Neural cell (in vitro differentiated cells): ENCODE measurements around the gene MYRIP. TPM values are rescaled to one million over a fixed set of nuclear protein-coding genes. Genes with fewer than 3 reads are reported as not detected.

ENCODE experiments used
- H2AFZ ChIP-seq: fragments of 200-600, 300-800 bp; sonication (generic), shearing (Covaris generic); 2 replicates; pipeline ENCODE4 v1.6.0; 2014; ENCODE audit warnings: low read depth, mild to moderate bottlenecking, antibody characterized with exemption, low read length, moderate library complexity
- H3F3A ChIP-seq: fragments of 200-600 bp; shearing (Covaris generic); 2 replicates; pipeline ENCODE4 v1.6.1; 2016; ENCODE audit warnings: mild to moderate bottlenecking, moderate library complexity, mixed read lengths, antibody characterized with exemption, low read length; ENCODE audit not compliant: insufficient read depth, poor library complexity, severe bottlenecking
- H3K27ac ChIP-seq: fragments of 200-600, 300-800 bp; sonication (generic), shearing (Covaris generic); 2 replicates; pipeline ENCODE4 v1.5.1; 2014; ENCODE audit warnings: mild to moderate bottlenecking, low read length, moderate library complexity
- H3K27me3 ChIP-seq: fragments of 300-800, 200-600 bp; sonication (generic), shearing (Covaris generic); 2 replicates; pipeline ENCODE4 v1.6.0; 2014; ENCODE audit warnings: mild to moderate bottlenecking, low read depth, low read length, moderate library complexity; ENCODE audit not compliant: insufficient read depth
- H3K36me3 ChIP-seq: fragments of 300-800, 200-600 bp; sonication (generic), shearing (Covaris generic); 2 replicates; pipeline ENCODE4 v1.5.1; 2014; ENCODE audit warnings: mild to moderate bottlenecking, antibody characterized with exemption, low read length, moderate library complexity; ENCODE audit not compliant: insufficient read depth
- H3K4me2 ChIP-seq: fragments of 300-800, 200-600 bp; sonication (generic), shearing (Covaris generic); 2 replicates; pipeline ENCODE4 v1.6.0; 2014; ENCODE audit warnings: mild to moderate bottlenecking, low read length
- H3K4me3 ChIP-seq: fragments of 300-800, 200-600 bp; sonication (generic), shearing (Covaris generic); 2 replicates; pipeline ENCODE4 v1.5.1; 2014; ENCODE audit warnings: mild to moderate bottlenecking, low read length, moderate library complexity
- H3K79me2 ChIP-seq: fragments of 200-600 bp; shearing (Covaris generic); replicated peaks from 2 replicates; pipeline ENCODE4 v1.6.0; 2014; ENCODE audit warnings: mild to moderate bottlenecking, low read length, moderate library complexity; ENCODE audit not compliant: insufficient read depth
- H3K9ac ChIP-seq: fragments of 300-800, 200-600 bp; sonication (generic), shearing (Covaris generic); 2 replicates; pipeline ENCODE4 v1.6.1; 2016; ENCODE audit warnings: mild to moderate bottlenecking, low read length, mixed read lengths
- H3K9me2 ChIP-seq: fragments of 200-600 bp; shearing (Covaris generic); 2 replicates; pipeline ENCODE4 v1.6.1; 2016; ENCODE audit warnings: mild to moderate bottlenecking, low read length, mixed read lengths; ENCODE audit not compliant: insufficient read depth
- H3K9me3 ChIP-seq: fragments of 200-600, 300-800 bp; sonication (generic), shearing (Covaris generic); 2 replicates; pipeline ENCODE4 v1.6.1; 2016; ENCODE audit warnings: mild to moderate bottlenecking, mixed run types, low read length, moderate library complexity, mixed read lengths
- H4K20me1 ChIP-seq: fragments of 200-600 bp; shearing (Covaris generic); 2 replicates; pipeline ENCODE4 v1.6.1; 2016; ENCODE audit warnings: mild to moderate bottlenecking, mixed run types; ENCODE audit not compliant: insufficient read depth
- EP300 ChIP-seq: fragments of 450-650 bp; conservative IDR thresholded peaks from 2 replicates; pipeline ENCODE4 v1.6.1; 2014; ENCODE audit warnings: antibody characterized with exemption, mild to moderate bottlenecking, moderate library complexity; ENCODE audit not compliant: poor library complexity, severe bottlenecking
- MXI1 ChIP-seq: fragments of 450-650 bp; conservative IDR thresholded peaks from 2 replicates; pipeline ENCODE4 v1.6.1; 2014; ENCODE audit warnings: antibody characterized with exemption, mild to moderate bottlenecking; ENCODE audit not compliant: poor library complexity, severe bottlenecking
- POLR2AphosphoS5 ChIP-seq: IDR thresholded peaks from 2 replicates; pipeline ENCODE4 v1.6.1; 2012
- RAD21 ChIP-seq: fragments of 450-650 bp; conservative IDR thresholded peaks from 2 replicates; pipeline ENCODE4 v1.6.1; 2014; ENCODE audit warnings: antibody characterized with exemption, mild to moderate bottlenecking, moderate library complexity
- SMC3 ChIP-seq: fragments of 450-650 bp; conservative IDR thresholded peaks from 2 replicates; pipeline ENCODE4 v1.6.1; 2014; ENCODE audit warnings: antibody characterized with exemption, mild to moderate bottlenecking, moderate library complexity; ENCODE audit not compliant: poor library complexity
- TAF1 ChIP-seq: IDR thresholded peaks from 2 replicates; pipeline ENCODE4 v1.6.1; 2012; ENCODE audit warnings: low read depth
- polyA plus RNA-seq: library from polyadenylated mRNA; depleted of rRNA; stranded (reverse); fragments of >200 nt; gene quantifications from 2 replicates; pipeline ENCODE4 v1.2.3, GENCODE V29; 2014
- TF ChIP-seq, protein P1 (sequence below): IDR thresholded peaks from 2 replicates; pipeline ENCODE4 v1.6.1; 2012; ENCODE audit warnings: borderline replicate concordance
- TF ChIP-seq, protein P2 (sequence below): fragments of 450-650 bp; IDR thresholded peaks from 2 replicates; pipeline ENCODE4 v1.5.1; 2014; ENCODE audit warnings: antibody characterized with exemption, mild to moderate bottlenecking, moderate library complexity; ENCODE audit not compliant: poor library complexity, severe bottlenecking

Gene MYRIP
- polyA plus RNA-seq, 1 donor from 2014 or later = 0.76 TPM

DNA sequence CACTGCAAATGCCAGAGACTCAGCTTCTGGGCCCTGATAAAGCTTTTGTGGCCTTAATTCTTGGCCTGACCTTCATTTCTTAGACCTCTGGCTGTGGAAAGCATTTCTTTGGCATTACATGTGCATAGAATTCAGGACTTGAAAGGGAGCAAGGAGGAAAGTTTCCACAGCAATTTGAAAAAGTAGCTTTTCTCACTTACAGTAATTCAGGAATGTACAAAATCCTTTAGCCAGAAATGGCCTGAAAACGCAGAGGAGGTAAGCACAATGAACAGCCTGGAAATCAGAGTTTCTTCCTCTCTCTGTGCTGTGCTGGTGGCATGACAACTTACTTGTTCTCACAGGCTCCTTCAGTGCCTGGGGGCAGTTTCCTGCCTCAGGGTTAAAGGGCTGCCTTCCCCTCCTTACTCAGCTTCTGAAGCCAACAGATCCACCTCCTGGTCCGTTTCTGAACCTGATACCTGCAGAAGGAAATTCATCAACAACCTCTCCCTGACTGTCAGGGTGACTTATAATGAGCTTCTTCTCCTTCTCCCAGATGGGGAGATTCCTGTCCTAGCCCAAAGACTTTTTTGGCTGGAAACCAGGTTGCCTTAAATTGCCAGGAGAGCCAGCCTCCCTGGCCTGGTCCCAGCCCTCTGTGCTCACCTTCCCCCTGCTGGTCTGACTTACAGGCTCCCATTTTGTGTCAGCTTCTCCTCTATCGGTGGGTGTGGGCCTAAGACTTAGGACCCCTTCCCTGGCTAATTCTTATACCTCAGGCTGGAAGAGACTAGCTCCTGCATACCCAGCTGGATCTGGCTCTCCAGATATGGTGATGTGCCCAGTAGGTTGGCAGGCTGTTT lies 102.3 kb downstream of the MYRIP start:
- Histone ChIP-seq H2AFZ (no peak overlapping the region), H3K27me3 (no peaks in the 10 kb centered on the region), H3F3A (no peaks in the 10 kb centered on the region), H3K79me2 (no peaks in the 10 kb centered on the region), H3K9me3 (no peaks in the 10 kb centered on the region), H4K20me1 (no peaks in the 10 kb centered on the region), H3K9ac (no peak overlapping the region), H3K36me3 (no peaks in the 10 kb centered on the region), H3K4me3 (no peak overlapping the region), H3K9me2 (no peaks in the 10 kb centered on the region), H3K27ac (no peak overlapping the region), H3K4me2 (no peak overlapping the region)
- TF ChIP-seq, protein P1, sequence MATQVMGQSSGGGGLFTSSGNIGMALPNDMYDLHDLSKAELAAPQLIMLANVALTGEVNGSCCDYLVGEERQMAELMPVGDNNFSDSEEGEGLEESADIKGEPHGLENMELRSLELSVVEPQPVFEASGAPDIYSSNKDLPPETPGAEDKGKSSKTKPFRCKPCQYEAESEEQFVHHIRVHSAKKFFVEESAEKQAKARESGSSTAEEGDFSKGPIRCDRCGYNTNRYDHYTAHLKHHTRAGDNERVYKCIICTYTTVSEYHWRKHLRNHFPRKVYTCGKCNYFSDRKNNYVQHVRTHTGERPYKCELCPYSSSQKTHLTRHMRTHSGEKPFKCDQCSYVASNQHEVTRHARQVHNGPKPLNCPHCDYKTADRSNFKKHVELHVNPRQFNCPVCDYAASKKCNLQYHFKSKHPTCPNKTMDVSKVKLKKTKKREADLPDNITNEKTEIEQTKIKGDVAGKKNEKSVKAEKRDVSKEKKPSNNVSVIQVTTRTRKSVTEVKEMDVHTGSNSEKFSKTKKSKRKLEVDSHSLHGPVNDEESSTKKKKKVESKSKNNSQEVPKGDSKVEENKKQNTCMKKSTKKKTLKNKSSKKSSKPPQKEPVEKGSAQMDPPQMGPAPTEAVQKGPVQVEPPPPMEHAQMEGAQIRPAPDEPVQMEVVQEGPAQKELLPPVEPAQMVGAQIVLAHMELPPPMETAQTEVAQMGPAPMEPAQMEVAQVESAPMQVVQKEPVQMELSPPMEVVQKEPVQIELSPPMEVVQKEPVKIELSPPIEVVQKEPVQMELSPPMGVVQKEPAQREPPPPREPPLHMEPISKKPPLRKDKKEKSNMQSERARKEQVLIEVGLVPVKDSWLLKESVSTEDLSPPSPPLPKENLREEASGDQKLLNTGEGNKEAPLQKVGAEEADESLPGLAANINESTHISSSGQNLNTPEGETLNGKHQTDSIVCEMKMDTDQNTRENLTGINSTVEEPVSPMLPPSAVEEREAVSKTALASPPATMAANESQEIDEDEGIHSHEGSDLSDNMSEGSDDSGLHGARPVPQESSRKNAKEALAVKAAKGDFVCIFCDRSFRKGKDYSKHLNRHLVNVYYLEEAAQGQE = no peak
- TF ChIP-seq TAF1 (no peak), RAD21 (no peak), MXI1 (no peak), POLR2AphosphoS5 (no peak)
- TF ChIP-seq, protein P2, sequence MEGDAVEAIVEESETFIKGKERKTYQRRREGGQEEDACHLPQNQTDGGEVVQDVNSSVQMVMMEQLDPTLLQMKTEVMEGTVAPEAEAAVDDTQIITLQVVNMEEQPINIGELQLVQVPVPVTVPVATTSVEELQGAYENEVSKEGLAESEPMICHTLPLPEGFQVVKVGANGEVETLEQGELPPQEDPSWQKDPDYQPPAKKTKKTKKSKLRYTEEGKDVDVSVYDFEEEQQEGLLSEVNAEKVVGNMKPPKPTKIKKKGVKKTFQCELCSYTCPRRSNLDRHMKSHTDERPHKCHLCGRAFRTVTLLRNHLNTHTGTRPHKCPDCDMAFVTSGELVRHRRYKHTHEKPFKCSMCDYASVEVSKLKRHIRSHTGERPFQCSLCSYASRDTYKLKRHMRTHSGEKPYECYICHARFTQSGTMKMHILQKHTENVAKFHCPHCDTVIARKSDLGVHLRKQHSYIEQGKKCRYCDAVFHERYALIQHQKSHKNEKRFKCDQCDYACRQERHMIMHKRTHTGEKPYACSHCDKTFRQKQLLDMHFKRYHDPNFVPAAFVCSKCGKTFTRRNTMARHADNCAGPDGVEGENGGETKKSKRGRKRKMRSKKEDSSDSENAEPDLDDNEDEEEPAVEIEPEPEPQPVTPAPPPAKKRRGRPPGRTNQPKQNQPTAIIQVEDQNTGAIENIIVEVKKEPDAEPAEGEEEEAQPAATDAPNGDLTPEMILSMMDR = no peak

DNA sequence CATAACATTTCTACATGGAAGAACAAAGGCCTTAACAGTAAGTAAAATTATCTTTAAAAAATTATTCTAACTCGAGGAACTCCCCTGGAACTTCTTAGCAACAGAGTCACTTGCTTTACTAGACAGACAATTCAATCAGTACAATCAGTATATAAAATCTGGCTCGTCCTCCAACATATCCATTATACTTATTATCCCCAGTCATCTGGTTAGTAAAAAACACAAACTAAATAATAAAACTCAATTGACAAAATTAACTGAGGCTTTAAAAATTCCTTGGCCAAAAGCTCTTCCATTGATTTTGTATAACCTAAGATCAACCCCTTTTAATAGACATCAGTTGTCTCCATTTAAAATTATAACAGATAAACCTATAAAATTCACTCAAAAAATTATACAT lies 105.6 kb downstream of the MYRIP start:
- H3K4me3 ChIP-seq = no peak overlapping the region
- H3K4me2 ChIP-seq = no peak overlapping the region
- H3K79me2 ChIP-seq = no peaks in the 10 kb centered on the region
- H2AFZ ChIP-seq = no peak overlapping the region
- no peaks in the 10 kb centered on the region for H4K20me1 ChIP-seq
- no peaks in the 10 kb centered on the region for H3K9me2 ChIP-seq
- no peak overlapping the region for H3K27ac ChIP-seq
- no peak for TF ChIP-seq SMC3
- no peaks in the 10 kb centered on the region for H3K27me3 ChIP-seq
- no peaks in the 10 kb centered on the region for H3F3A ChIP-seq
- H3K9me3 ChIP-seq = no peaks in the 10 kb centered on the region
- H3K36me3 ChIP-seq = no peaks in the 10 kb centered on the region
- no peak overlapping the region for H3K9ac ChIP-seq

DNA sequence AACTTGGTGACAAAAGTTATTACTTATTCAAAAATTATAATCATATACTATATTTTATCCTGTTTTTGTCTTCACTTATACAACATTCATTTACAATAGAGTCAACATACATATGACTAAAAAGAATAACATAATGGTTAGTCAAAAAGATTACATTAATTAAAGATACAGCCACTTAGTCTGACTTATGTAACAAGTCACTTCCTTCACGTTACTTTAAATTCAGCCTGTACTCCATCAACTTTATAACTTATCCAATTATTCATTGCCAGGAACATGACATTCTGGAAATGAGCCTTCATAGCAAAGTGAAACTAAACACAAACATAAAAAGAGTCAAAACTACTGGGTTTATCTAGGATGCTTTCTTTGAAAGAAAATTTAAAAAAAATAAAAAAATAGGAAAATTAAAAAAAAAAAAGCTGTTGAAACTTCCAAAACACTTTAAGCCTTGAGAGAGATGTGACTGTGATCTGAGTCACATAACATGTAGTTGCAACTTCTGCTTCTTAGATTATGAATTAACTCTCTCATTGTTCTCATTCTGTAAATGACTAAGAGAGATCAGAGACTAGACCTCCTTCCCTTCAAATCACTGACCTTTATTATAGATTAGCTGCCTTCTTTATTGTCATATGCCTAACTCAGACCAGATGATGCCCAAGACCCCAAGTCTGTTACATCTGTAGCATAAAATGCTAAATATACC lies 107.8 kb downstream of the MYRIP start:
- Histone ChIP-seq H3K27me3 (no peaks in the 10 kb centered on the region), H3K4me3 (no peak overlapping the region), H3K27ac (no peak overlapping the region), H3K4me2 (no peak overlapping the region), H4K20me1 (no peaks in the 10 kb centered on the region), H3K9me3 (no peaks in the 10 kb centered on the region), H3K79me2 (no peaks in the 10 kb centered on the region), H3K9me2 (no peaks in the 10 kb centered on the region), H2AFZ (no peak overlapping the region), H3K9ac (no peak overlapping the region), H3K36me3 (no peaks in the 10 kb centered on the region), H3F3A (no peaks in the 10 kb centered on the region)
- TF ChIP-seq TAF1 = no peak
- TF ChIP-seq, protein P2 = no peak
- TF ChIP-seq MXI1 = no peak
- no peak for TF ChIP-seq POLR2AphosphoS5
- no peak for TF ChIP-seq SMC3
- TF ChIP-seq, protein P1 = no peak
- no peak for TF ChIP-seq EP300
